HG02840 (cell line): ENCODE results near the gene HSPBP1.
"Not testable (repeated sequence)": the region's sequence is repeated elsewhere in the genome, so short reads cannot be mapped to it uniquely, and the experiment has no call there.

ENCODE experiments used
- ATAC-seq: cut with Tn5 transposase; IDR thresholded peaks from one replicate; pipeline ENCODE4 v1.9.1; 2021; ENCODE audit warnings: mild to moderate bottlenecking, moderate library complexity, moderate number of reproducible peaks; ENCODE audit not compliant: unreplicated experiment, low FRiP score

The HSPBP1 gene

DNA sequence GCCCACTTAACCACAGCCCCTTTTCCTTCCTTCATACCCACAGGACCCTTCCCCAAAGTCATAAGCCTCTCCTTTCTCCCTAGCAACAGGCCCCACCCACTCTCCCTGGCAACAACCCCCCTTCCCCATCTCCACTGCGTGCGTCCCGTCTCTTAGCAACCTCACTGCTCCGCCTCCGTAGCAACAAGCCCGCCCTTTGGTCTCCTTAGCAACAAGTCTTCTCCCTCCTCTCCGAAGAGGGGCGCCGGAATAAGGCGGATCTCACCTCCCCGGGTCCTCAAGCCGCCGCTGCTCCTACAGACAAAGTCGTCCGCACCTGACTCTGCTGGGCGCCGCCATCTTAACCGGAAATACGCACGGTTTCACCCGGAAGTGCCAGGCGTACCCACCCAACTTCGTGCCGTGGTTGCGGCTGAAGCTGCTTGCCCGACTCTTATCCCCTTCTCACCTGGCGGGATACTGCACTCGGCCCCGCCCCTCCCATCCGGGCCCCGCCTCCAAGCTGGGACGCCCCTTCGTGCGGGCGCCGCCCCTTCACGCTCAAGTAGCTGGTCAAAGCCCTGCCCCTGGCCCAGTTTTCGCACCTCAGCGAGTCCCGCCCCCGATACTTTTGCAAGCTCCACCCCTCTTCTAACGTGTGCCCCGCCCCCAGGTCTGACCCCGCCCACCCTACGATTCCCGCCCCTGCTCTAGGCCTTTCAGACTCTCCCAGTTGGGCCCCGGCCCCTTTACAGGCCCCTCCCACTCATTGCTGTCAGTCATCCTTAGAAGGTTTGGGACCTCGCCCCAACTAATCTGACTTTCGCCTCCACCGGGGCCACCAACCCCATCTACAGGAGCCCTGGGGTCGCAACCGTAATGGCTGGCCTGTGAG is at the start of gene HSPBP1:
Gene HSPBP1, minus strand, starts transcription at position 341 of the 874 bp plus-strand sequence. CDS start 502 bp downstream, outside the sequence.
- ATAC-seq, result peak; percentile 69

- ATAC-seq, result not testable (repeated sequence)
Observed at GRCh38 chr19:55328774-55329318, 48.9 kb upstream of the HSPBP1 start.

DNA sequence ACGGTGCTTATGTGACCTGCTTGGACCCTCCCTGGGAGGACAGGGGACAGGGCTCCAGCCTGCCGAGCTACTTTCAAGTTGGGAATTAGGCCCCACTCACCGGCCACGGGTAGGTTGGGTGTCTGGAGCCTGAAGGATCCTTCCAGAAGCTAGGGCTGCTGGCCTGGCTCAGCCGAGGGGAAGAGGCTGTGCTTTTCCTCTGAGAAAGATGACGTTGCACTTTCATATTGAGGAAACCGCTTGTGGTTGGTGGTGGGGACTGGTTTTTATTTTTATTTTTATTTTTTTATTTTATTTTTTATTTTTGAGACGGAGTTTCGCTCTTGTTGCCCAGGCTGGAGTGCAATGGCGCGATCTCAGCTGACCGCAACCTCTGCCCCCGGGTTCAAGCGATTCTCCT is 45.3 kb upstream of the HSPBP1 start, which contains the start of gene TMEM150B:
Gene TMEM150B, minus strand, starts transcription at position 170 of the 400 bp plus-strand sequence. CDS start 4,305 bp downstream, outside the sequence.
- ATAC-seq, result no peak

DNA sequence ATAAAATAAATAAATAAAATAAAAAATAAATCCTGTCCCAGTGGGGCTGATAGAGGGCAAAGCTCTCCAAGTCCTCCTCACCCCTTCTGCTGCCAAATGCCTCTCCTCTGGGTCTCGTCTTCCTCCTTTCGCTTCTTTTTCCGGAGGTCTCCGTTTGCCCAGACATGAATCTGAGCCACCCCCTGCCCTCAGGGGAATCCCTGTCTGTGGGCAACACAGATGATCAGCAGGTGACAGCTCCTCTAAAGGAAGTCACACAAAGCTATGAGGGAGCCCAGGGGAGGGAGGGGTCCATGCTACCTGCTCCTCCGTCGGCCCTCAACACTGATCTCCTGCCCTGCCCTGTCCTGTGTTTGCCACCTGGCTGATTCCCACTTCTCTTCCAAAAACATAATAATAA is 44.8 kb upstream of the HSPBP1 start:
- no peak for ATAC-seq

- no peak for ATAC-seq
Observed at GRCh38 chr19:55322204-55322885, 42.4 kb upstream of the HSPBP1 start.

DNA sequence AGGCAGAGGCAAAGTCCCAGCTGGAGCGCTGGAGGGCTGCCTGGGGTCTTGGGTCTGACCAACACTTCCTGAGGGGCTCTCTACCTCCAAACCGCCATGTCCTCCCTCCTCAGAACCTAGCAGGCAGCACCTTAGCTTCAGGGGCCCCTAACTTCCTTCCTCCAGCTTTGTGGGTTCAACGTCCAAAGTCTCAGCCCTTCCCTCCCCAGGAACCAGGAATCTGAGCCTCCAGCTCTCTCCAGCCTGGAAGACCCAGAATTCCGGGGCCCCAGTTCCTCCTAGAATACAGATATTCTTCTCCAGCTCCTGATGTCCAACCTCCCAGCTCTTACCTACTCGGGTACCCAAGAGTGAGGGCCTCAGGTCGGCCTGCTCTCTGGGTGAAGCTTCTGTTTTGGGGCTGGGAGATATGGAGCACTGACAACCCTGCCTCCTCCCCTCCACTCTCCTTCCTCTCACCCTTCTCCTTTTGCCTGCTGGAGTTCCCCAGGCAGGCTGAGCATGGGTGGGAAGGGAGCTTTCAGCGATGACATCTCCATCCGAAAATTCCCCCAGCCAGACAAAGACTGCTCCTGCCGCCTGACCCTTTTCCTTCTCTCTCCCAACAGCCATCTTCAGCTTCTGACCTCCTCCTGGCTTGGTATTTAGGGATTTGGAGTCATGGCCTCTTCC is 41.7 kb upstream of the HSPBP1 start:
- ATAC-seq, result no peak

DNA sequence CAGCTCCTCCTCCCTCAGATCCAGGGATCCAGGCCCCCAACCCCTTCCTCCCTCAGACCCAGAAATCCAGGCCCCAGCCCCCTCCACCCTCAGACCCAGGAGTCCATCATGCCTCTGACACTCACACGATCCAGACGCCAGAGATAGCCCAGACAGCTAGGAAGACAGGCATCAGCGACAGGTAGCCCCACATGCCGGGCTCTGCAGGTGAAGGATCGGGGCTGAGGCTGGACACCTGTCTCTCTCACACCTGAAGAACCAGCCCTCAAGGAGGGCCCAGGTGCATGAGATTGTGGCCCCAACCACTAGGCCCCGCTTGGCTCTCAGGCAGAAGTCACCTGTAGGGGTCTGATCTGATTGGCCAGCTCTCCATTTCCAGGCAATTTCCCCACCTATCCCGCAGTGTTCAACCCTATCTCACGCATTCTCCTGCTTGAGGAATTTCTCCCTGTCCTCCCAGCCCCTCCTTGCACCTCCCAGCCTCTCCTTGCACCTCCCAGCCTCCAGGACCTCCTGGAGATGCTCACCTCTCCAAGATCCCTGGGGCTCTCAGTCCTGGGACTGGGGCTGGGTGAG is 41.0 kb upstream of the HSPBP1 start:
- ATAC-seq, result no peak

DNA sequence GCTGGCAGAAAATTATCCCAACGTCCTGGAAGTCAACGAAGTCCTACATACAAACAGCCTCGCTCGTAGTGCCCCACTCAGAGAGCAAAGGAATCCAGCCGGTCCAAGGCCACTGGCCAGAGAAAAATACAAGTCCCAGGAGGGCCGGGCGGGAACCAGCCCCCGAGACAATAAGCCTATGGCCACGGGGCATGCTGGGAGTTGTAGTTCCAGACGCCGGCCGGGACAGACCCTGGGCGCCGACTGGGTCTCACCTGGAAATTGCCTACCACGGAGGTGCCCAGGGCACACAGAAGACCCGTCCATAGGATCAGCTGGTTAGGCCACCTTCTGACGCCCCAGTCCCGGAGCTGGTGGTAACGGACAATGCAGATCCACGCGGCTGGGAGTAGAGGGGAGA is 39.9 kb upstream of the HSPBP1 start:
- ATAC-seq, result no peak

DNA sequence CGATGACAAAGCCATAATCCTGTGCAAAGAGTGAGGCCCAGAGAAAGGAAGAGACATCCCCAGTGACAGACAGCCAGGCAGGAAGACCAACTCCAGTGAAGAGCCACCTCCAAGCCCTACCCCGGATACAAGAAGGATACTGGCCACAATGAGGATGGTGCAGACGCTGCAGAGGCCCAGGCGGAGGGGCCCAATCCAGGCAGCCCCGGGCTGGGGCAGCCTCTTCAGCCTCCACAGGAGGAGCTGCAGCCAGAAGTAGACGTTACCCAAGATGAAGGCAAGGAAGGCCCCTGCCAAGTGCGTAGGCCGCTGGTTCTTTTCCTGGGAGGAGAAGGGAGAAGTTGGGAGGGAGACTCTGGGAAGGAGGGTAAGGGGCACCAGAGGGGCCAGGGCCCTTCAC is 36.7 kb upstream of the HSPBP1 start:
- ATAC-seq, result no peak

- ATAC-seq, result no peak
Observed at GRCh38 chr19:55315956-55316525, 36.1 kb upstream of the HSPBP1 start.

DNA sequence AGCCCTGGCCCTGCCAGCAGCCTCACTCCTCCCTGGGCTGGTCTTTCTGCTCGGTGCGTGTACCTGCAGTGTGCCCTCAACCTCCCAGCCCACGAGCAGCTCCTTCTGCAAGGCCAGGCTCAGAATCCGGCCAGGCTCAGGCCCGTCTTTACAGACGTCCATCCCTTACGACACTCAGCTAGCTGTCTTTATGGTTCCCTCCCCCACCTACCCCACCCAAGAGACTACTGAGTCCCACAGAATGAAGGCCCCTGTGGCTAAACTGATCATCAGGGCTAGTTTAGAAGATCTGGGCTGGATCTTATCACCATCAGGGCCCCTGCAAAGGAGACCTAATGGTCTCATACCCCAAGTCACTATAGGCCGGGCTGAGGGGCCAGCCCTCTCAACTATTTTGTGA is 34.5 kb upstream of the HSPBP1 start:
- no peak for ATAC-seq

DNA sequence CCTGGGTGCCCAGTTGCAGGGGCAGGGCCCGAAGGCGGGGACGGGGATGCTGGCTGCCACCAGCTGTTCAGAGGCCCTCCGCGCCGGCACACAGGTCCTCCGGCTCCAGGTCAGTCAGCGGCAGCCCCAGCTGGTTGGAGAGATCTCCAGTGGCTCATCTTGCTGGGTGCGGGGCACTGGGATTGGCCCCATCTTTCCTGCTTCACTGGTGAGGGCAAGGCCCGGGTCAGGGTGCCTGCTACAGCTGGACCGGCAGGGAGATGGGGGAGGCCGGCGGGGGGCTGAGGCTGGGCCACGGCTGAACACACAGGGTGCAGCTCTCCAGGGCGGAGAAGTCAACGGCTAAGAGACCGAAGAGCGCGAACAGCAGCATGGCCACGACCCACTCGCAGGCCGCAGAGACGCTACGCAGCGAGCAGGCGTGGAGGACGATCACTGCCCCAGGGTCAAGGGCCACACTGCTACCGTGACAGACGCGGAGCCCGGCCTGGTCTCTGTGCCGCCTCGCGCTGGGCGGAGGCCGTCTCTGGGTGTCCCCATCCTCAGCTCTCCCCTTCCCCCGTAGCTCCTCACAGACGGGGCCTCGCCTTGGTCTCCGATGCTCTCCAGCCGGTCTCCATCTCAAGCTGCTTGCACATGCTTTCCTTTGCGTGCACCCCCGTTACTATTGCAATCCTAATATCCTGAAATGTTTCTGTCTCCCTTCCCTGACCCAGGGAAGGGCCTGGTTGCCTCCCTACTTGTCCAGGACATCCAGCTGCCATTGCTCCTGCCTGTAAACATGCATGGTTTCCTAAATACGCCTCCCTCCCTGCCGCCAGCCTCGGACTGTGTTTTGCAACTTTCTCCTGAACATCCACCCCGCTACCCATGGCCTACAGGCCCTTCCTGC is 33.0 kb upstream of the HSPBP1 start:
- no peak for ATAC-seq

DNA sequence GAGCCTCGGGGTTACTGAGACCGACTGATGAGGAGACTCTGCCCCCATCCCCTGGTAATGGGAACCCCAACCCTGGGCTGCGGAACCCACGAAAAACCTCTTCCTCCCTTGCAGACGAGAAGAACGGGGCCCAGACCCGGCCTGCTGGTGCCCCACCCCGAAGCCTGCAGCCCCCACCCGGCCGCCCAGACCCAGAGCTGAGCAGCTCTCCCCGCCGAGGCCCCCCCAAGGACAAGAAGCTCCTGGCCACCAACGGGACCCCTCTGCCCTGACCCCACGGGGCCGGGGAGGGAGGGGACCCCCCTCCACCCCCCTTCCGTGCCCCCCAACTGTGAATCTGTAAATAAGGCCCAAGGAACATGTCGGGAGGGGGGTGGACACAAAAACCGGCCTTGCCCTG is 31.9 kb upstream of the HSPBP1 start:
- no peak for ATAC-seq

DNA sequence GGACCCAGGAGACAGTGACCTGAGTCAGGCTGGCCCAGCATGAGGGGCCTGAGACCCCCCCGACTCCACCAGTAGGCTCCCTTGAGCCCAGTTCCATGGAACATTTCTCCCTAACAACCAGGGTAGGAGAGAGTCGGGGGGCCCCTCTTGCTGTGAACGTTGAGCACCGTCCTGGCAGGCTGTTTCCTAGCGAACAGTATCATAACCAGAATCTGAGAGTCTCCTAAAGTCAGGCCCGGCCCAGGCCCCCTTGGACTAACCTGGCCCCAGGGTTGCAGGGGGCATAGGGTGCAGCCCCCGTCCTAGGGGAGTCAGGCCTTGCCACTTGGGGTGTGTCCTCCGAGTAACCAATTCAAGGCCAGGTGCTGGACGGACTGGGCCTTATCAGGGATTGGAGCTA is 31.5 kb upstream of the HSPBP1 start:
- ATAC-seq, result no peak

GRCh38 chr19:55310498-55310897 is 30.6 kb upstream of the HSPBP1 start:
- no peak for ATAC-seq

GRCh38 chr19:55309448-55309847 is 29.5 kb upstream of the HSPBP1 start:
- no peak for ATAC-seq

DNA sequence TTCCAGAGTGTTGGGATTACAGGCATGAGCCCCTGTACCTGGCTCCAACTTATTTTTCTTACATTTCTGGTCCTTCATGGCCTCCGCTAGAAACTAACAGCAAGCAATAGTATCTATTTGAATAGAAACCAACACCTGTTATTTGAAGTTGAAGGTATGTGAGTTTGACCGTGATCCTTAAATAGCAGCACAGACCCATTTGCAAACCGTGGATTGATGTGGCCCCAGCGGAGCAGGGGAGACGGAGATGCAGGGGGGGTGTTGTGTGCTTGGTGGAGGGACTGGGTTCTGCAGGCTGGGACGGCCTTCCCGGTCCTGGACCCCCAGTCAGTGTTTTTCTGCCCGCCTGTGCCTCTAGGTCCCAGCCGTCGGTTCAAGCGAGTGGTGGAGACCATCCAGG is 28.4 kb upstream of the HSPBP1 start:
- no peak for ATAC-seq

- ATAC-seq, result no peak
Observed at GRCh38 chr19:55306712-55307111, 26.8 kb upstream of the HSPBP1 start.

GRCh38 chr19:55305983-55306562 is 26.2 kb upstream of the HSPBP1 start:
- ATAC-seq, result no peak
